ENCODE data around the gene SRCIN1.

- TF ChIP-seq ARNTL (CRISPR knock-in tag; IDR thresholded peaks at IDR 0.05; ENCODE audit: borderline replicate concordance, low read depth) = no peak
- TF ChIP-seq PATZ1 (CRISPR knock-in tag; IDR thresholded peaks at IDR 0.05; ENCODE audit: borderline replicate concordance) = no peak
- no peak for TF ChIP-seq ZFP30 (CRISPR knock-in tag; IDR thresholded peaks at IDR 0.05)
- no peak for TF ChIP-seq TCF4 (CRISPR knock-in tag; IDR thresholded peaks at IDR 0.05; ENCODE audit: borderline replicate concordance)
- no peak for TF ChIP-seq SNAI2 (CRISPR knock-in tag; IDR thresholded peaks at IDR 0.05)
- TF ChIP-seq, protein P1, sequence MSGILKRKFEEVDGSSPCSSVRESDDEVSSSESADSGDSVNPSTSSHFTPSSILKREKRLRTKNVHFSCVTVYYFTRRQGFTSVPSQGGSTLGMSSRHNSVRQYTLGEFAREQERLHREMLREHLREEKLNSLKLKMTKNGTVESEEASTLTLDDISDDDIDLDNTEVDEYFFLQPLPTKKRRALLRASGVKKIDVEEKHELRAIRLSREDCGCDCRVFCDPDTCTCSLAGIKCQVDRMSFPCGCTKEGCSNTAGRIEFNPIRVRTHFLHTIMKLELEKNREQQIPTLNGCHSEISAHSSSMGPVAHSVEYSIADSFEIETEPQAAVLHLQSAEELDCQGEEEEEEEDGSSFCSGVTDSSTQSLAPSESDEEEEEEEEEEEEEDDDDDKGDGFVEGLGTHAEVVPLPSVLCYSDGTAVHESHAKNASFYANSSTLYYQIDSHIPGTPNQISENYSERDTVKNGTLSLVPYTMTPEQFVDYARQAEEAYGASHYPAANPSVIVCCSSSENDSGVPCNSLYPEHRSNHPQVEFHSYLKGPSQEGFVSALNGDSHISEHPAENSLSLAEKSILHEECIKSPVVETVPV (CRISPR knock-in tag; IDR thresholded peaks at IDR 0.05) = no peak
- no peak for TF ChIP-seq BACH2 (CRISPR knock-in tag; IDR thresholded peaks at IDR 0.05; ENCODE audit: borderline replicate concordance)
- TF ChIP-seq TOX (CRISPR knock-in tag; IDR thresholded peaks at IDR 0.05; ENCODE audit: borderline replicate concordance) = no peak
- no peak for TF ChIP-seq CREB5 (CRISPR knock-in tag; IDR thresholded peaks at IDR 0.05; ENCODE audit: low read depth)
- TF ChIP-seq ZNF70 (CRISPR knock-in tag; IDR thresholded peaks at IDR 0.05) = no peak
- no peak for TF ChIP-seq ZFP3 (CRISPR knock-in tag; IDR thresholded peaks at IDR 0.05)
- no peak for TF ChIP-seq TSHZ2 (CRISPR knock-in tag; IDR thresholded peaks at IDR 0.05)
- TF ChIP-seq POU6F1 (CRISPR knock-in tag; IDR thresholded peaks at IDR 0.05; ENCODE audit: borderline replicate concordance, low read depth) = no peak
- no peak for TF ChIP-seq OSR1 (CRISPR knock-in tag; IDR thresholded peaks at IDR 0.05)
These were observed 14.6 kb downstream of the SRCIN1 start for GRCh38 chr17:38590988-38591758.

Measured in SK-N-SH treated with all-trans-retinoic acid at 6 μM for 48 hours (cell line).